ENCODE results near the gene FAXDC2.

FAXDC2 gene

DNA sequence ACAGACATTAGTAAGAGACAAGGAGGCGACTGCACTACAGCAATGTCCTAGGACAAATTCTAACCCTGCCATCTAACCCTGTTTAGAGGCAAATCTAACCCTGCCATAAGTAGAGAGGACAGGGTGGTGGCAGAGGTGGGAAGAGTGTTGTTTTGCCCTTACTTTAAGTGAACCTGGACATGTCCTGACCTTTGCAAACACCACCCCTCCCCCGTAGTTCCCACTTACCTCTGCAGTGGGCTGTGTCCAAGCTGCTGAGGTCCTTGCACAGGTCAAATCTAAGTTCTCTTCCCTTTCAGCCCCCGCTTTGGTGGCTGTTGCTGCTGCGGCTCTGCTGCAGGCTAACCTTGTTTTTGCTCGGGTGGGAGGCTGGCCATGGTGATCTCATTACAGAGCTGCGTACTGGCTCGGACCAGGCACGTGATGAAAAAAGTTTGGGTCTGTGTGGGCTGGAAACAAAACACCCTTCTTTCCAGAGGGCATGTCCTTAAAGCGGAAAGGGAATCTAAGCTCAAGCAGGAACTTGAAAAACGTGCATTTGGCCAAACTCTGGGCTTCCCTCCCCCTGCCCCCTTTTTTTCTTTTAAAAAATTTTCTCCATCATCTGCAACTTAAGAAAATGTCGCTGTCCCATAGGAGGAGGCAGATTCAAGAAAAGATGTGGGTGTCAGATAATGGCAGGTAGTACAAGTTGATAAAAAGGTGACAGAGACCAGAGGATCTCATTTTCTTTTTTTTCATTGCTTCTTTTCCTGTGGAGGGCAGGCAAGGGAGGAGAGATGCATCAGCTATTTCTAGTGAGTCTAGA, at the start of gene FAXDC2:
FAXDC2 (minus strand) TSS at position 349 of the 808 bp plus-strand sequence. CDS start 12,425 bp downstream, outside the sequence.
- DNase-seq, result no peak

DNA sequence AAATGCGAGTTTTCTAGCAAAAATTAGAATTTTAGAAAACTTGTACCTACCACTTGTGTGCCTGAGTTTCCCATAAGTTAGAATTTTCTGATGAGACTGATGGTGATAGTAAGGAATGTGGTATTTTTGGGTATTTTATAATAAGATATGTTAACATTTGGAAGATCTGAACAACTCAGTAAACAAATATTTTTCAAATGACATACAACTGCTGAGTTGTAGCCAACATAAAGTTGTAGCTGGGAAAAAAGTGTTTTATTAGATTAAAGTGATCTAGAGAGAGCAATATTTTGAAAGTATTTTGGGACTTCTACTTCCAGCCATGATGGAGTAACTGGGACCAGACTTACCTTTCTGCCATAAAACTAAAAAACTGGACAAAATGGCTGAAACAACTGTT, 49.7 kb upstream of the FAXDC2 start:
- no peak for DNase-seq

DNA sequence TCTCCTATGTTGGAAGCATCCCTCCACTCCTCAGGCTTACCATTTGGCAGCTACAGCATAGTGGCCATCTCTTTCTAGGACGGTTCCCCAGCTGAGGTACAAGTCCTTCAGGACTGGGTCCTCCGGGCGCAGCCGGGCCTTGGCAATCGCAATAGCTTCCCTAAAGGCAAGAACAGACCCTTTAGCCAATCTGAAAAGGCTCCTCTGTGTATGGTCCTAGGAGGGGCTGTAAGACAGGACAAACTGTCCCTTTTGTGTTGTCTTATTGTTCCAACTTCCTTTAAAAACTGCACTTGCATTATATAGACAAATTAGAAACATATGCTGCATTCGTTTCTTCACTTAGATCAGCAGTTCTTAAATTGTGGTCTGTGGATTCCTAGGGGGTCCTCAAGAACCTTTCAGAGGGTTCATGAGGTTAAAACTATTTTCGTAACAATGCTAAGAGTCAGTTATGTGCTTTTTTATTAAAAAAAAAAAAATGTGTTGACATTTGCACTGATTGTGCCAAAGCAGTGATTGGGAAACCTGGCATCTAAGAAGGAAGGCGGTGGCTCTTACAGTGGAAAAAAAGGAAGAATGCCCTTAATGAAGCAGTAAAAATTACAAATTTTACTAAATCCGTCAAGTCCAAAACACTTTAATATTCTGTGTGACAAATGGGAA, 48.9 kb upstream of the FAXDC2 start:
- no peak for DNase-seq

- no peak for DNase-seq
Observed at GRCh38 chr5:154898210-154898609, 47.8 kb upstream of the FAXDC2 start.

DNA sequence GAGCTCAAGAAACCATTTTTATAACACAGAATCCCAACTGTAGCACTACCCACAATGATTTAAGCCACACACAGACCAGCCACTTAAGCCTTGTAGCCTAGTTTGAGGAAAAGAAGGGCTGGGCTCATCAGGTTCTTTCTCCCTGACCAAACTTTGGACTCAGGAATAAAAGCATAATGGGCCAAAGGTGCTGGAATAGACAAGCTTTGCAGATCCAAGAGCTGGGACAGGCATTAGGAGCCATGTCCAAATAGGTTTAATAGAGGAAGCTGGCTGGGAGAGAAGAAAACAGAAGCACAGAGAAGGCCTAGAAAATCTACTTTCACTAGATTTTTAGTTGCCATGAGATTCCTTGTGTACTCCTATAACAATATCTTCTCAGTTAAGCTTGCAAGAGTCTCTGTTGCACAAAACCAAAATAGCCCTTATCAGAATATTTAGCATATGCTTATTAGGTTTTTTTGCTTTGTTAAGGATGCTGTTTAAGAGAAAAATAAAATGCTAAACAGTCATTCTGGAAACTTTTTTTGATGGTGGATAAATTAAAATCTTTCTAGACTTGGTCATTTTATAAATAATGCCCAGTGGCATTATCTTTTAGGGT, 46.3 kb upstream of the FAXDC2 start:
- DNase-seq, result no peak

DNA sequence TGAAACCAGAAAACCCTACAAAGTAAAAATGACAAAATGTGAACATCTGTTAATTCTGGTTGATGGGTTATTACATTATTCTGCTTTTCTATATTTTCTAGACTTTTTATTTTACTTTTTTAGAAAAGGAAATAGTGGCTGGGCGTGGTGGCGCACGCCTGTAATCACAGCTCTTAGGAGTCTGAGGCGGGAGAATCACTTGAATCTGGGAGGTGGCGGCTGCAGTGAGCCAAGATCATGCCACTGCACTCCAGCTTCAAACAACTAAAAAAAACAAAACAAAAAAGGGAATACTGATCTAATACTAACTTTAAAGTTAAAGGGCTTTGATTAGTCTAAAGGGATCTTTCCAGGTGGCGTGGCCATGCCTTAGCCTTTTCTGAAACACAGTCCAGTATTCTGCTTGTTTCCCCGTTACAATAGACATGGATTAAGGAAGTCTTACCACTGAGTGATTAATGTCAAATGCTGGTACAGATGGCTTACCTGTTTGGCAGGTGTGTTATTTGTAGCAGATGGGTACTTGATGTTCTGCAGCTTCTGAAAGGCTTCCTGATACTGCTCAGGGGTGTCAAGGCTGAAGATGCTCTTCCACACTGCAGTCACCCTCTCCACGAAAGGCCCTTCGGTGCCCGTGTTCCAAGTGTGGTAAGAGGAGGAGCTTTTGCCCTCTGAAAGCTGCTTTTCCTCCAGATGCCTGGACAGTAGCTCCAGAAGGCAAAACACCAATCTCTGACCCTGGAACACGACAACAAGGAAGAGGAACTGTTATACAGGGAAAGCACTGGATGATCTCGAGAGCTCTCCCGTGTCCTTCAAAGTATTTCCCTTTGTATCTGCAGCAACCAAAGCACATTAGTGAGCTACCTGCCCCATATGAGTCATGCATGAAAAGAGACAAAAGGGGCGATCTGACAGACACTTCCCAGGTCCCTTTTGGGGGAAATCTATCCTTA, 45.5 kb upstream of the FAXDC2 start:
- no peak for DNase-seq

GRCh38 chr5:154893381-154893780, 43.0 kb upstream of the FAXDC2 start:
- DNase-seq, result no peak

GRCh38 chr5:154892369-154892771, 42.0 kb upstream of the FAXDC2 start:
- DNase-seq, result no peak

DNA sequence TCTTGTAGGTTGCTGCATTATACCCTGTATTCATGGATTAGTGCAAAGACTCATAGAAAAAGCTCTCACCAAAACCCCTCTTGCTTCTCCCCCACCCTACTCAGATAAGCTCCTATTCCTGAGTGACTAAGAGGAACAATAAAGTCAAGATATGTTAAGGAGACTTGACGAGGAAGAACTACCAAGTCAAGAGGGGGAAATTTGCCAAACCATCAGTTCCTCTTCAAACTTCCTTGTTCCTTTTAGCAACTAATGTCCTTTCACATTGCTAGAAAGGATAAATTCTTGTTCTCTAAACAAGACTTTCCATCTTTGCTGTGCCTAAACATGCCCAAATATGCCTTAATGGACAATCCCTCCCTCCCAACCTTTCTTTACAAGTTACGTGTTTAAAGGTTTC, 35.0 kb upstream of the FAXDC2 start:
- DNase-seq, result no peak

GRCh38 chr5:154884424-154884823, 34.0 kb upstream of the FAXDC2 start:
- no peak for DNase-seq

- no peak for DNase-seq
Observed at GRCh38 chr5:154881986-154882385, 31.6 kb upstream of the FAXDC2 start.

- no peak for DNase-seq
Observed at GRCh38 chr5:154878642-154879335, 28.4 kb upstream of the FAXDC2 start.

DNA sequence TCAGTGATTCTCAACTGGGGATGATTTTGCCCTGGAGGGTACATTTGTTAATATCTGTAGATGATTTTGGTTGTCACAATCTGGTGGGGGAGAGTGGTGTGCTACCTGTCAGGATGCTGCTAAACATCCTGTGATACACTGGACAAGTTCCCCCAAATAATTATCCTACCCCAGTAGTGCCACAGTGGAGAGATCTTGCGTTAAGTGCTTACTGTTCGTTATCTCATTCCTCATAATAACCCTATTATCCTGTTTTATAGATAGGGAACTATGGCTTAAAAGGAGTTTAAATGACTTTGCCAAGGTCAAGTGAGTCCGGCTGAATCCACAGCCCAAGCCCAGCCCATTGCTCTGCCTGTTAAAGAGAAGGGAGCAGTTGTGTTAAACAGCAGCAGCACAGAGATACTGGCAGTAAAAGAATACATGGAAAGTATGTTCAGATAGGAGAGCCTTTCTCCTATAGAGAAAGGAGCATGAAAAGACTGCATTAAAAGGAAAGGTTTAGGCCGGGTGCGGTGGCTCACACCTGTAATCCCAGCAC, 23.5 kb upstream of the FAXDC2 start:
- DNase-seq, result no peak

GRCh38 chr5:154871734-154872133, 21.3 kb upstream of the FAXDC2 start:
- DNase-seq, result no peak

DNA sequence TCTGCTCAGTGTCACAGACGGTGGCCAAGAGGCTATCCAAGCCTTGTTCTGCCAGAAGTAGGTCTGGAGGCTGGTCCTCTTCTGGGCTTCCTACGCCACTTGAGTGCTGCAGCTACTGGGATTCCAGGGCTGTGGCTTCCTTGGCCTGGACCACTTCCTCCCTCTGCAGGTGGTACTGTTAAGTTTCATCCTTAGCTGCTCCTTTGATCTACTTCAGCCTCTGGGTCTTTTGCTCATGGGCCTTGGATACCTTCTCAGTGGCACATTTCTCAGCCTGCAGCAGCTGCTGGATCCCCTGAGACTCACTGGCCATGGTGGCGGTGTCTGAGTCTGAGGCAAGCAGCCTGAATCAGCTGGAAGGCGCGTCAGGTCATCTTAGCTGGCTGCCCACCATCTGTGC, 18.3 kb upstream of the FAXDC2 start:
- no peak for DNase-seq

DNA sequence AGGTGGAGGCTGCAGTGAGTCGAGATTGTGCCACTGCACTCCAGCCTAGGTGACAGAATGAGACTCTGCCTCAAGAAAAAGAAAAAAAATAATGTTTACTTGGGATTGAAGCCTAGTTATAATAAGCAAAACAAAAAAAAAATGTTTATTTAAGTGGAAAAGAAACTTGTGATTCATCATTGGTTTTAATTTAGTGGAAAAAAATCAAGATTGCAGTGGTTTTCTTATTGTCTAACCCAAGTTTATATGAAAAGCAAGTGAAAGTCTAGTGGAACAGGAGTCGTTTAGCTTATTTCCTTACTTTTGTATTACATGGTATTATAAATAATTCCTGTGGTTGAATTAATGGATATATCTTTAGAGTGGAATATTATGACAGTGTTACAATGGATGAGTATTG, 16.4 kb upstream of the FAXDC2 start:
- DNase-seq, result no peak

GRCh38 chr5:154865466-154866184, 15.2 kb upstream of the FAXDC2 start:
- no peak for DNase-seq

DNA sequence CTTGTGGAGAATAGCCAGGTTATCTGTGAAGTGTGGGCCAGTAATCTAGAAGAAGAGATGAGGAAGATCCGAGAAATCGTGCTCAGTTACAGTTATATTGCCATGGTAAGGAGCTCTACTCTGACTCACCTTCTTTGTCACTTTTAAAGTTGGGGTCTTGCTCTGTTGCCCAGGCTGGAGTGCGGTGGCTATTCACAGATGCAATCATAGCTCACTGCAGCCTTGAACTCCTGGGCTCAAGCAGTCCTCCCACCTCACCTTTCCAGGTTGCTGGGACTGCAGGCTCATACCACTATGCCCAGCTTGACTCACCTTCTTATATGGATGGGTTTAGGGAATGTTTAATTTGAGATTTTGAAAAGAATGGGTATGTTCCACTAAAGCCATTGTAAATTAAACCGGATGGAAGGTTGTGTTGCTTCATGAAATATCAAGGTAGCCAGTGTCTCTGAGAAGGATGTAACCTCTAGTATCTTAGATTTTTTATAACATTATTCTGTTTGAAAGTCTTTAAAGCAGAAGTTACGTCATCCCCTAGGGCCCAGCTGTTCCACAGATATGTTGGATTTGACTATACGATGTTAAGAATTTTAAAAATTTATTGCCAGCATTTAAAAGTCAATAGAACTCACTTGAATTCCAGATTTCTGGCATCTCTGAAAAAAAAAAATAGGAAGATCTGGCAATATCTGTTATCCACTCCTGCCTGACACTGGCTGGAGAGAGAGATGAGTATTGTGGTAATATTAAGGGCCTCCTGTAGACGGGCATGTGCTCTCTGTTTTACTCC, 13.1 kb upstream of the FAXDC2 start:
- no peak for DNase-seq

GRCh38 chr5:154862766-154863165, 12.4 kb upstream of the FAXDC2 start:
- DNase-seq, result no peak

- no peak for DNase-seq
Observed at GRCh38 chr5:154861946-154862345, 11.5 kb upstream of the FAXDC2 start.
